Stimulated activated effector memory CD8-positive, alpha-beta T cell treated with anti-CD3 and anti-CD28 coated beads, Interleukin-12 subunit alpha, Interleukin-12 subunit beta, amount 100 ng/mL, for 72 hours (primary cell): ENCODE measurements around the gene RNF25.
A peak's percentile ranks its signal among the peaks of the same experiment; 100 is the strongest.
"Not testable (repeated sequence)": the region's sequence is repeated elsewhere in the genome, so short reads cannot be mapped to it uniquely, and the experiment has no call there.

Experiments
- ATAC-seq: fragments of 150-1000 bp; cut with Tn5 transposase; 2 replicates; pipeline ENCODE4 v1.10.0; 2021
- DNase-seq, 2 donors: peaks; one replicate each; pipeline ENCODE4 v3.0.0; 2021 to 2022; ENCODE audit warnings: low spot score in 2 of 2
- H3K27ac Mint-ChIP-seq: one replicate; pipeline ENCODE4 v1.8.0; 2022; ENCODE audit warnings: mild to moderate bottlenecking, mixed read lengths
- H3K36me3 Mint-ChIP-seq: one replicate; pipeline ENCODE4 v1.8.0; 2022; ENCODE audit warnings: mild to moderate bottlenecking, mixed read lengths
- H3K4me1 Mint-ChIP-seq: one replicate; pipeline ENCODE4 v1.8.0; 2022; ENCODE audit warnings: mixed read lengths
- H3K4me3 Mint-ChIP-seq: one replicate; pipeline ENCODE4 v1.8.0; 2022; ENCODE audit warnings: mild to moderate bottlenecking, mixed read lengths
- H3K9me3 Mint-ChIP-seq: one replicate; pipeline ENCODE4 v1.8.0; 2022; ENCODE audit warnings: mixed read lengths

Gene RNF25

GRCh38 chr2:218701806-218702205 is 30.0 kb upstream of the RNF25 start:
- no peaks in the 10 kb centered on the region for H3K36me3 Mint-ChIP-seq
- H3K4me3 Mint-ChIP-seq = no peak overlapping the region
- H3K27ac Mint-ChIP-seq = no peak overlapping the region
- DNase-seq = no peak
- no peaks in the 10 kb centered on the region for H3K9me3 Mint-ChIP-seq
- ATAC-seq = no peak
- no peaks in the 10 kb centered on the region for H3K4me1 Mint-ChIP-seq

GRCh38 chr2:218698885-218699284 is 27.1 kb upstream of the RNF25 start:
- ATAC-seq = peak; percentile 46
- H3K4me3 Mint-ChIP-seq = no peak overlapping the region
- peak overlapping the region; percentile 48 for H3K27ac Mint-ChIP-seq
- H3K9me3 Mint-ChIP-seq = no peaks in the 10 kb centered on the region
- no peaks in the 10 kb centered on the region for H3K36me3 Mint-ChIP-seq
- DNase-seq = no peak
- no peaks in the 10 kb centered on the region for H3K4me1 Mint-ChIP-seq

- H3K36me3 Mint-ChIP-seq = no peaks in the 10 kb centered on the region
- DNase-seq (no peak), ATAC-seq (no peak)
- H3K27ac Mint-ChIP-seq = no peak overlapping the region
- no peak overlapping the region for H3K4me3 Mint-ChIP-seq
- no peaks in the 10 kb centered on the region for H3K4me1 Mint-ChIP-seq
- H3K9me3 Mint-ChIP-seq = no peaks in the 10 kb centered on the region
Measured at GRCh38 chr2:218694405-218695145, 22.8 kb upstream of the RNF25 start.

GRCh38 chr2:218691234-218691633 is 19.4 kb upstream of the RNF25 start:
- Mint-ChIP-seq H3K27ac (no peak overlapping the region), H3K36me3 (no peaks in the 10 kb centered on the region), H3K9me3 (no peaks in the 10 kb centered on the region), H3K4me1 (no peaks in the 10 kb centered on the region), H3K4me3 (no peak overlapping the region)
- DNase-seq (no peak), ATAC-seq (no peak)

- ATAC-seq, H3K4me1 Mint-ChIP-seq: not testable (repeated sequence)
Measured at GRCh38 chr2:218687400-218688060, 15.7 kb upstream of the RNF25 start.

GRCh38 chr2:218680061-218680460 is 8.3 kb upstream of the RNF25 start:
- no peak overlapping the region for H3K27ac Mint-ChIP-seq
- no peaks in the 10 kb centered on the region for H3K9me3 Mint-ChIP-seq
- ATAC-seq = no peak
- no peaks in the 10 kb centered on the region for H3K36me3 Mint-ChIP-seq
- H3K4me1 Mint-ChIP-seq = no peaks in the 10 kb centered on the region
- no peak overlapping the region for H3K4me3 Mint-ChIP-seq
- DNase-seq = no peak

More at GRCh38 chr2:218687400-218688060, 15.7 kb upstream of the RNF25 start:
- H3K9me3 Mint-ChIP-seq, DNase-seq, H3K4me3 Mint-ChIP-seq, H3K36me3 Mint-ChIP-seq, H3K27ac Mint-ChIP-seq: not testable (repeated sequence)

- Mint-ChIP-seq H3K9me3 (no peaks in the 10 kb centered on the region), H3K4me1 (no peaks in the 10 kb centered on the region), H3K4me3 (no peak overlapping the region), H3K27ac (no peak overlapping the region), H3K36me3 (no peaks in the 10 kb centered on the region)
- DNase-seq = no peak
- no peak for ATAC-seq
Measured at GRCh38 chr2:218679119-218679518, 7.3 kb upstream of the RNF25 start.

- H3K36me3 Mint-ChIP-seq = peaks cover 35% of the 10 kb centered on the region
- peak overlapping the region; percentile 99 for H3K27ac Mint-ChIP-seq
- DNase-seq (no peak), ATAC-seq (peak; percentile 24)
- H3K4me3 Mint-ChIP-seq = peak overlapping the region; percentile 100
- H3K4me1 Mint-ChIP-seq = peaks cover 23% of the 10 kb centered on the region
- no peaks in the 10 kb centered on the region for H3K9me3 Mint-ChIP-seq
Measured at GRCh38 chr2:218671097-218671653, 627 bp downstream of the RNF25 start.

- no peaks in the 10 kb centered on the region for H3K9me3 Mint-ChIP-seq
- DNase-seq = no peak
- ATAC-seq = no peak
- peaks cover 76% of the 10 kb centered on the region for H3K36me3 Mint-ChIP-seq
- no peak overlapping the region for H3K4me3 Mint-ChIP-seq
- H3K4me1 Mint-ChIP-seq = peaks cover 18% of the 10 kb centered on the region
- peak overlapping the region; percentile 56 for H3K27ac Mint-ChIP-seq
Measured at GRCh38 chr2:218664653-218665052, 7.1 kb downstream of the RNF25 start.

GRCh38 chr2:218663901-218664300 is 7.9 kb downstream of the RNF25 start:
- Mint-ChIP-seq H3K9me3 (no peaks in the 10 kb centered on the region), H3K4me1 (peaks cover 23% of the 10 kb centered on the region), H3K36me3 (peaks cover 82% of the 10 kb centered on the region), H3K27ac (peak overlapping the region; percentile 56), H3K4me3 (no peak overlapping the region)
- ATAC-seq (no peak), DNase-seq (no peak)

GRCh38 chr2:218662827-218663226 is 9.0 kb downstream of the RNF25 start:
- H3K4me1 Mint-ChIP-seq = peaks cover 33% of the 10 kb centered on the region
- no peaks in the 10 kb centered on the region for H3K9me3 Mint-ChIP-seq
- peak overlapping the region; percentile 61 for H3K27ac Mint-ChIP-seq
- no peak for DNase-seq
- no peak overlapping the region for H3K4me3 Mint-ChIP-seq
- no peak for ATAC-seq
- peaks cover 85% of the 10 kb centered on the region for H3K36me3 Mint-ChIP-seq

- ATAC-seq = no peak
- peaks cover 85% of the 10 kb centered on the region for H3K36me3 Mint-ChIP-seq
- H3K9me3 Mint-ChIP-seq = no peaks in the 10 kb centered on the region
- no peak overlapping the region for H3K4me3 Mint-ChIP-seq
- no peak overlapping the region for H3K27ac Mint-ChIP-seq
- DNase-seq = no peak
- peaks cover 38% of the 10 kb centered on the region for H3K4me1 Mint-ChIP-seq
Measured at GRCh38 chr2:218662377-218662776, 9.4 kb downstream of the RNF25 start.

GRCh38 chr2:218659988-218660358 is 11.8 kb downstream of the RNF25 start:
- peaks cover 85% of the 10 kb centered on the region for H3K36me3 Mint-ChIP-seq
- peaks cover 44% of the 10 kb centered on the region for H3K4me1 Mint-ChIP-seq
- H3K27ac Mint-ChIP-seq = peak overlapping the region; percentile 94
- no peaks in the 10 kb centered on the region for H3K9me3 Mint-ChIP-seq
- DNase-seq (no peak), ATAC-seq (no peak)
- H3K4me3 Mint-ChIP-seq = peak overlapping the region; percentile 97

- peaks cover 85% of the 10 kb centered on the region for H3K36me3 Mint-ChIP-seq
- H3K4me1 Mint-ChIP-seq = peaks cover 44% of the 10 kb centered on the region
- H3K9me3 Mint-ChIP-seq = no peaks in the 10 kb centered on the region
- DNase-seq (peak; percentile 85 to 97), ATAC-seq (peak; percentile 97)
- H3K4me3 Mint-ChIP-seq = peak within 1 kb of the TSS; percentile 97
- peak within 1 kb of the TSS; percentile 94 for H3K27ac Mint-ChIP-seq
Measured at GRCh38 chr2:218659258-218659987, 12.4 kb downstream of the RNF25 start, which contains the start of the genes BCS1L and ZNF142. BCS1L (plus strand) TSS chr2:218659683; CDS start chr2:218660988, 1,305 bp downstream. ZNF142 (minus strand) TSS chr2:218659623; CDS start chr2:218656429, 3,194 bp downstream.

GRCh38 chr2:218658671-218659257 is 13.0 kb downstream of the RNF25 start:
- H3K4me1 Mint-ChIP-seq = peaks cover 44% of the 10 kb centered on the region
- DNase-seq (peak in 1 of 2 donors; percentile 79), ATAC-seq (peak; percentile 55)
- H3K9me3 Mint-ChIP-seq = no peaks in the 10 kb centered on the region
- H3K4me3 Mint-ChIP-seq = peak overlapping the region; percentile 97
- peaks cover 87% of the 10 kb centered on the region for H3K36me3 Mint-ChIP-seq
- H3K27ac Mint-ChIP-seq = peak overlapping the region; percentile 94
